ENCODE measurements around the gene WDR45B.

The WDR45B gene

GRCh38 chr17:82615084-82616020 is 32.9 kb downstream of the WDR45B start:
- no peak overlapping the region for H3K9ac ChIP-seq (ENCODE audit: low read depth, low read length)
- no peaks in the 10 kb centered on the region for H3K4me1 ChIP-seq (ENCODE audit: insufficient read depth, low read length)
- peaks cover 60% of the 10 kb centered on the region for H3K36me3 ChIP-seq (ENCODE audit: insufficient read depth, low read depth, low read length)
- no peak overlapping the region for H3K4me3 ChIP-seq (ENCODE audit: low read length)
- H3K9me3 ChIP-seq (ENCODE audit: insufficient read depth, low read depth, low read length), result no peaks in the 10 kb centered on the region
- no peak overlapping the region for H3K27ac ChIP-seq (ENCODE audit: low read length)
- no peaks in the 10 kb centered on the region for H3K27me3 ChIP-seq (ENCODE audit: insufficient read depth, low read length)

GRCh38 chr17:82614095-82614631 is 34.1 kb downstream of the WDR45B start:
- Histone ChIP-seq H3K4me3 (ENCODE audit: low read length) (no peak overlapping the region), H3K9me3 (ENCODE audit: insufficient read depth, low read depth, low read length) (no peaks in the 10 kb centered on the region), H3K27ac (ENCODE audit: low read length) (no peak overlapping the region), H3K27me3 (ENCODE audit: insufficient read depth, low read length) (no peaks in the 10 kb centered on the region), H3K9ac (ENCODE audit: low read depth, low read length) (no peak overlapping the region), H3K36me3 (ENCODE audit: insufficient read depth, low read depth, low read length) (peaks cover 54% of the 10 kb centered on the region), H3K4me1 (ENCODE audit: insufficient read depth, low read length) (no peaks in the 10 kb centered on the region)

- no peak overlapping the region for H3K9ac ChIP-seq (ENCODE audit: low read depth, low read length)
- no peaks in the 10 kb centered on the region for H3K9me3 ChIP-seq (ENCODE audit: insufficient read depth, low read depth, low read length)
- H3K4me3 ChIP-seq (ENCODE audit: low read length), result no peak overlapping the region
- peaks cover 47% of the 10 kb centered on the region for H3K36me3 ChIP-seq (ENCODE audit: insufficient read depth, low read depth, low read length)
- H3K27ac ChIP-seq (ENCODE audit: low read length), result no peak overlapping the region
- no peaks in the 10 kb centered on the region for H3K27me3 ChIP-seq (ENCODE audit: insufficient read depth, low read length)
- no peaks in the 10 kb centered on the region for H3K4me1 ChIP-seq (ENCODE audit: insufficient read depth, low read length)
Measured at GRCh38 chr17:82613283-82614094, 34.8 kb downstream of the WDR45B start.

GRCh38 chr17:82611140-82612058 is 36.8 kb downstream of the WDR45B start:
- no peaks in the 10 kb centered on the region for H3K27me3 ChIP-seq (ENCODE audit: insufficient read depth, low read length)
- no peak overlapping the region for H3K4me3 ChIP-seq (ENCODE audit: low read length)
- H3K36me3 ChIP-seq (ENCODE audit: insufficient read depth, low read depth, low read length), result peaks cover 34% of the 10 kb centered on the region
- H3K4me1 ChIP-seq (ENCODE audit: insufficient read depth, low read length), result no peaks in the 10 kb centered on the region
- H3K27ac ChIP-seq (ENCODE audit: low read length), result no peak overlapping the region
- H3K9me3 ChIP-seq (ENCODE audit: insufficient read depth, low read depth, low read length), result no peaks in the 10 kb centered on the region
- H3K9ac ChIP-seq (ENCODE audit: low read depth, low read length), result no peak overlapping the region

- H3K4me3 ChIP-seq (ENCODE audit: low read length), result no peak overlapping the region
- no peaks in the 10 kb centered on the region for H3K9me3 ChIP-seq (ENCODE audit: insufficient read depth, low read depth, low read length)
- no peaks in the 10 kb centered on the region for H3K4me1 ChIP-seq (ENCODE audit: insufficient read depth, low read length)
- H3K9ac ChIP-seq (ENCODE audit: low read depth, low read length), result no peak overlapping the region
- no peaks in the 10 kb centered on the region for H3K27me3 ChIP-seq (ENCODE audit: insufficient read depth, low read length)
- no peak overlapping the region for H3K27ac ChIP-seq (ENCODE audit: low read length)
- H3K36me3 ChIP-seq (ENCODE audit: insufficient read depth, low read depth, low read length), result peaks cover 31% of the 10 kb centered on the region
Measured at GRCh38 chr17:82609655-82610054, 38.6 kb downstream of the WDR45B start.

GRCh38 chr17:82608816-82609215 is 39.4 kb downstream of the WDR45B start:
- H3K27ac ChIP-seq (ENCODE audit: low read length), result no peak overlapping the region
- H3K27me3 ChIP-seq (ENCODE audit: insufficient read depth, low read length), result no peaks in the 10 kb centered on the region
- H3K4me3 ChIP-seq (ENCODE audit: low read length), result no peak overlapping the region
- no peak overlapping the region for H3K9ac ChIP-seq (ENCODE audit: low read depth, low read length)
- H3K36me3 ChIP-seq (ENCODE audit: insufficient read depth, low read depth, low read length), result peaks cover 36% of the 10 kb centered on the region
- H3K4me1 ChIP-seq (ENCODE audit: insufficient read depth, low read length), result no peaks in the 10 kb centered on the region
- H3K9me3 ChIP-seq (ENCODE audit: insufficient read depth, low read depth, low read length), result no peaks in the 10 kb centered on the region

GRCh38 chr17:82605939-82606600 is 42.2 kb downstream of the WDR45B start:
- Histone ChIP-seq H3K4me3 (ENCODE audit: low read length) (no peak overlapping the region), H3K4me1 (ENCODE audit: insufficient read depth, low read length) (no peaks in the 10 kb centered on the region), H3K36me3 (ENCODE audit: insufficient read depth, low read depth, low read length) (peaks cover 54% of the 10 kb centered on the region), H3K9ac (ENCODE audit: low read depth, low read length) (no peak overlapping the region), H3K27ac (ENCODE audit: low read length) (no peak overlapping the region), H3K27me3 (ENCODE audit: insufficient read depth, low read length) (no peaks in the 10 kb centered on the region), H3K9me3 (ENCODE audit: insufficient read depth, low read depth, low read length) (no peaks in the 10 kb centered on the region)

GRCh38 chr17:82604532-82604931 is 43.7 kb downstream of the WDR45B start:
- Histone ChIP-seq H3K9me3 (ENCODE audit: insufficient read depth, low read depth, low read length) (no peaks in the 10 kb centered on the region), H3K36me3 (ENCODE audit: insufficient read depth, low read depth, low read length) (peaks cover 62% of the 10 kb centered on the region), H3K4me3 (ENCODE audit: low read length) (no peak overlapping the region)

GRCh38 chr17:82603981-82604448 is 44.2 kb downstream of the WDR45B start:
- Histone ChIP-seq H3K27me3 (ENCODE audit: insufficient read depth, low read length) (no peaks in the 10 kb centered on the region), H3K27ac (ENCODE audit: low read length) (no peak overlapping the region), H3K9me3 (ENCODE audit: insufficient read depth, low read depth, low read length) (no peaks in the 10 kb centered on the region), H3K4me3 (ENCODE audit: low read length) (no peak overlapping the region), H3K4me1 (ENCODE audit: insufficient read depth, low read length) (no peaks in the 10 kb centered on the region), H3K36me3 (ENCODE audit: insufficient read depth, low read depth, low read length) (peaks cover 66% of the 10 kb centered on the region), H3K9ac (ENCODE audit: low read depth, low read length) (no peak overlapping the region)

More at GRCh38 chr17:82604532-82604931, 43.7 kb downstream of the WDR45B start:
- no peak overlapping the region for H3K9ac ChIP-seq (ENCODE audit: low read depth, low read length)
- H3K27me3 ChIP-seq (ENCODE audit: insufficient read depth, low read length), result no peaks in the 10 kb centered on the region
- H3K27ac ChIP-seq (ENCODE audit: low read length), result no peak overlapping the region
- H3K4me1 ChIP-seq (ENCODE audit: insufficient read depth, low read length), result no peaks in the 10 kb centered on the region

- Histone ChIP-seq H3K27ac (ENCODE audit: low read length) (no peak overlapping the region), H3K9ac (ENCODE audit: low read depth, low read length) (no peak overlapping the region), H3K36me3 (ENCODE audit: insufficient read depth, low read depth, low read length) (peaks cover 71% of the 10 kb centered on the region), H3K27me3 (ENCODE audit: insufficient read depth, low read length) (no peaks in the 10 kb centered on the region), H3K4me3 (ENCODE audit: low read length) (no peak overlapping the region), H3K4me1 (ENCODE audit: insufficient read depth, low read length) (no peaks in the 10 kb centered on the region), H3K9me3 (ENCODE audit: insufficient read depth, low read depth, low read length) (no peaks in the 10 kb centered on the region)
Measured at GRCh38 chr17:82602986-82603710, 45.1 kb downstream of the WDR45B start.
